ENCODE measurements around the gene CHST11.

CHST11 gene

GRCh38 chr12:104712477-104712876 lies 255.7 kb downstream of the CHST11 start:
- H3K4me3 ChIP-seq (ENCODE audit: insufficient read length, low read depth): no peak overlapping the region
- no peak for DNase-seq (ENCODE audit: low read depth, low spot score)

GRCh38 chr12:104712968-104713367 lies 256.2 kb downstream of the CHST11 start:
- no peak for TF ChIP-seq ZNF274 (IDR thresholded peaks at IDR 0.05; ENCODE audit: low read depth, low read length)
- TF ChIP-seq YY1 (IDR thresholded peaks at IDR 0.05; ENCODE audit: insufficient read depth, insufficient read length): no peak
- TF ChIP-seq SUZ12 (IDR thresholded peaks at IDR 0.05; ENCODE audit: extremely low read depth, insufficient read depth, insufficient read length): no peak
- H3K9me3 ChIP-seq (ENCODE audit: insufficient read depth, low read length): no peaks in the 10 kb centered on the region
- no peaks in the 10 kb centered on the region for H3K27me3 ChIP-seq (ENCODE audit: insufficient read depth, insufficient read length)
- DNase-seq (ENCODE audit: low read depth, low spot score): no peak
- no peak overlapping the region for H3K4me3 ChIP-seq (ENCODE audit: insufficient read length, low read depth)
- H3K36me3 ChIP-seq (ENCODE audit: insufficient read depth, insufficient read length, low read length): no peaks in the 10 kb centered on the region
- H3K4me1 ChIP-seq (ENCODE audit: insufficient read depth, insufficient read length): peaks cover 18% of the 10 kb centered on the region
- no peak overlapping the region for H3K9ac ChIP-seq (ENCODE audit: insufficient read length, low read depth)

More at GRCh38 chr12:104712477-104712876, 255.7 kb downstream of the CHST11 start:
- H3K36me3 ChIP-seq (ENCODE audit: insufficient read depth, insufficient read length, low read length): no peaks in the 10 kb centered on the region
- no peaks in the 10 kb centered on the region for H3K9me3 ChIP-seq (ENCODE audit: insufficient read depth, low read length)
- no peak overlapping the region for H3K9ac ChIP-seq (ENCODE audit: insufficient read length, low read depth)
- peaks cover 21% of the 10 kb centered on the region for H3K4me1 ChIP-seq (ENCODE audit: insufficient read depth, insufficient read length)
- no peak for TF ChIP-seq ZNF274 (IDR thresholded peaks at IDR 0.05; ENCODE audit: low read depth, low read length)
- TF ChIP-seq SUZ12 (IDR thresholded peaks at IDR 0.05; ENCODE audit: extremely low read depth, insufficient read depth, insufficient read length): no peak
- no peak for TF ChIP-seq YY1 (IDR thresholded peaks at IDR 0.05; ENCODE audit: insufficient read depth, insufficient read length)
- H3K27me3 ChIP-seq (ENCODE audit: insufficient read depth, insufficient read length): no peaks in the 10 kb centered on the region

GRCh38 chr12:104713444-104713843 lies 256.7 kb downstream of the CHST11 start:
- no peak for DNase-seq (ENCODE audit: low read depth, low spot score)
- TF ChIP-seq SUZ12 (IDR thresholded peaks at IDR 0.05; ENCODE audit: extremely low read depth, insufficient read depth, insufficient read length) (no peak), ZNF274 (IDR thresholded peaks at IDR 0.05; ENCODE audit: low read depth, low read length) (no peak), YY1 (IDR thresholded peaks at IDR 0.05; ENCODE audit: insufficient read depth, insufficient read length) (no peak)
- H3K9ac ChIP-seq (ENCODE audit: insufficient read length, low read depth): no peak overlapping the region
- peaks cover 16% of the 10 kb centered on the region for H3K4me1 ChIP-seq (ENCODE audit: insufficient read depth, insufficient read length)
- no peak overlapping the region for H3K4me3 ChIP-seq (ENCODE audit: insufficient read length, low read depth)
- H3K27me3 ChIP-seq (ENCODE audit: insufficient read depth, insufficient read length): no peaks in the 10 kb centered on the region
- no peaks in the 10 kb centered on the region for H3K36me3 ChIP-seq (ENCODE audit: insufficient read depth, insufficient read length, low read length)
- no peaks in the 10 kb centered on the region for H3K9me3 ChIP-seq (ENCODE audit: insufficient read depth, low read length)

- Histone ChIP-seq H3K4me1 (ENCODE audit: insufficient read depth, insufficient read length) (peaks cover 14% of the 10 kb centered on the region), H3K4me3 (ENCODE audit: insufficient read length, low read depth) (no peak overlapping the region), H3K9ac (ENCODE audit: insufficient read length, low read depth) (no peak overlapping the region), H3K36me3 (ENCODE audit: insufficient read depth, insufficient read length, low read length) (no peaks in the 10 kb centered on the region), H3K27me3 (ENCODE audit: insufficient read depth, insufficient read length) (no peaks in the 10 kb centered on the region), H3K9me3 (ENCODE audit: insufficient read depth, low read length) (no peaks in the 10 kb centered on the region)
- TF ChIP-seq SUZ12 (IDR thresholded peaks at IDR 0.05; ENCODE audit: extremely low read depth, insufficient read depth, insufficient read length): no peak
- no peak for TF ChIP-seq YY1 (IDR thresholded peaks at IDR 0.05; ENCODE audit: insufficient read depth, insufficient read length)
- TF ChIP-seq ZNF274 (IDR thresholded peaks at IDR 0.05; ENCODE audit: low read depth, low read length): no peak
- no peak for DNase-seq (ENCODE audit: low read depth, low spot score)
Observed at GRCh38 chr12:104714369-104714768, 257.6 kb downstream of the CHST11 start.

GRCh38 chr12:104716172-104716571 lies 259.4 kb downstream of the CHST11 start:
- H3K9me3 ChIP-seq (ENCODE audit: insufficient read depth, low read length): no peaks in the 10 kb centered on the region
- H3K36me3 ChIP-seq (ENCODE audit: insufficient read depth, insufficient read length, low read length): no peaks in the 10 kb centered on the region
- peaks cover 16% of the 10 kb centered on the region for H3K4me1 ChIP-seq (ENCODE audit: insufficient read depth, insufficient read length)
- no peak overlapping the region for H3K4me3 ChIP-seq (ENCODE audit: insufficient read length, low read depth)
- H3K27me3 ChIP-seq (ENCODE audit: insufficient read depth, insufficient read length): no peaks in the 10 kb centered on the region
- TF ChIP-seq SUZ12 (IDR thresholded peaks at IDR 0.05; ENCODE audit: extremely low read depth, insufficient read depth, insufficient read length): no peak
- no peak for TF ChIP-seq YY1 (IDR thresholded peaks at IDR 0.05; ENCODE audit: insufficient read depth, insufficient read length)
- no peak for TF ChIP-seq ZNF274 (IDR thresholded peaks at IDR 0.05; ENCODE audit: low read depth, low read length)
- no peak overlapping the region for H3K9ac ChIP-seq (ENCODE audit: insufficient read length, low read depth)
- no peak for DNase-seq (ENCODE audit: low read depth, low spot score)

- no peak for DNase-seq (ENCODE audit: low read depth, low spot score)
- no peak overlapping the region for H3K4me3 ChIP-seq (ENCODE audit: insufficient read length, low read depth)
- TF ChIP-seq YY1 (IDR thresholded peaks at IDR 0.05; ENCODE audit: insufficient read depth, insufficient read length) (no peak), SUZ12 (IDR thresholded peaks at IDR 0.05; ENCODE audit: extremely low read depth, insufficient read depth, insufficient read length) (no peak), ZNF274 (IDR thresholded peaks at IDR 0.05; ENCODE audit: low read depth, low read length) (no peak)
- no peaks in the 10 kb centered on the region for H3K36me3 ChIP-seq (ENCODE audit: insufficient read depth, insufficient read length, low read length)
- no peak overlapping the region for H3K9ac ChIP-seq (ENCODE audit: insufficient read length, low read depth)
- H3K9me3 ChIP-seq (ENCODE audit: insufficient read depth, low read length): no peaks in the 10 kb centered on the region
- peaks cover 10% of the 10 kb centered on the region for H3K4me1 ChIP-seq (ENCODE audit: insufficient read depth, insufficient read length)
- H3K27me3 ChIP-seq (ENCODE audit: insufficient read depth, insufficient read length): no peaks in the 10 kb centered on the region
Observed at GRCh38 chr12:104718304-104718929, 261.7 kb downstream of the CHST11 start.

GRCh38 chr12:104719700-104720338 lies 263.1 kb downstream of the CHST11 start:
- no peak for DNase-seq (ENCODE audit: low read depth, low spot score)
- H3K9me3 ChIP-seq (ENCODE audit: insufficient read depth, low read length): no peaks in the 10 kb centered on the region
- H3K27me3 ChIP-seq (ENCODE audit: insufficient read depth, insufficient read length): no peaks in the 10 kb centered on the region
- TF ChIP-seq ZNF274 (IDR thresholded peaks at IDR 0.05; ENCODE audit: low read depth, low read length) (no peak), YY1 (IDR thresholded peaks at IDR 0.05; ENCODE audit: insufficient read depth, insufficient read length) (no peak), SUZ12 (IDR thresholded peaks at IDR 0.05; ENCODE audit: extremely low read depth, insufficient read depth, insufficient read length) (no peak)
- no peak overlapping the region for H3K9ac ChIP-seq (ENCODE audit: insufficient read length, low read depth)
- H3K36me3 ChIP-seq (ENCODE audit: insufficient read depth, insufficient read length, low read length): no peaks in the 10 kb centered on the region
- peaks cover 10% of the 10 kb centered on the region for H3K4me1 ChIP-seq (ENCODE audit: insufficient read depth, insufficient read length)
- no peak overlapping the region for H3K4me3 ChIP-seq (ENCODE audit: insufficient read length, low read depth)

Data from NT2/D1 (cell line).